ENCODE measurements around the gene MRPL21. TPM values are rescaled to one million over a fixed set of nuclear protein-coding genes. Genes with fewer than 3 reads are reported as not detected.

The MRPL21 gene
- total RNA-seq, 1 donor from 2014 or later = 32.9 TPM

- H3K36me3 ChIP-seq = peaks cover 50% of the 10 kb centered on the region
- no peaks in the 10 kb centered on the region for H3K27me3 ChIP-seq (ENCODE audit: low read depth)
- DNase-seq = no peak
- no peak for TF ChIP-seq CTCF (IDR thresholded peaks at IDR 0.05)
- H3K27ac ChIP-seq = no peak overlapping the region
- H3K4me3 ChIP-seq = no peak overlapping the region
- intact Hi-C loops (cut with DNase I) = no loop called here
- H3K9me3 ChIP-seq = no peaks in the 10 kb centered on the region
- no peaks in the 10 kb centered on the region for H3K4me1 ChIP-seq
- no peak for ATAC-seq
These were observed 37.2 kb upstream of the MRPL21 start for GRCh38 chr11:68940651-68941323.

GRCh38 chr11:68939583-68940555 lies 36.2 kb upstream of the MRPL21 start:
- intact Hi-C loops (cut with DNase I) = no loop called here
- H3K27me3 ChIP-seq (ENCODE audit: low read depth) = no peaks in the 10 kb centered on the region
- no peaks in the 10 kb centered on the region for H3K9me3 ChIP-seq
- no peak overlapping the region for H3K4me3 ChIP-seq
- peaks cover 59% of the 10 kb centered on the region for H3K36me3 ChIP-seq
- H3K27ac ChIP-seq = no peak overlapping the region
- no peak for ATAC-seq
- H3K4me1 ChIP-seq = no peaks in the 10 kb centered on the region
- TF ChIP-seq CTCF (IDR thresholded peaks at IDR 0.05) = no peak
- DNase-seq = no peak

- H3K9me3 ChIP-seq = no peaks in the 10 kb centered on the region
- H3K27me3 ChIP-seq (ENCODE audit: low read depth) = no peaks in the 10 kb centered on the region
- H3K27ac ChIP-seq = no peak overlapping the region
- ATAC-seq = no peak
- intact Hi-C loops (cut with DNase I) = no loop called here
- TF ChIP-seq CTCF (IDR thresholded peaks at IDR 0.05) = no peak
- no peaks in the 10 kb centered on the region for H3K4me1 ChIP-seq
- no peak overlapping the region for H3K4me3 ChIP-seq
- H3K36me3 ChIP-seq = peaks cover 68% of the 10 kb centered on the region
- no peak for DNase-seq
These were observed 35.4 kb upstream of the MRPL21 start for GRCh38 chr11:68938816-68939582.

- DNase-seq (no peak), ATAC-seq (no peak)
- Histone ChIP-seq H3K27ac (no peak overlapping the region), H3K36me3 (peaks cover 77% of the 10 kb centered on the region), H3K9me3 (no peaks in the 10 kb centered on the region), H3K4me1 (no peaks in the 10 kb centered on the region), H3K27me3 (ENCODE audit: low read depth) (no peaks in the 10 kb centered on the region), H3K4me3 (no peak overlapping the region)
- no peak for TF ChIP-seq CTCF (IDR thresholded peaks at IDR 0.05)
- intact Hi-C loops (cut with DNase I) = no loop called here
These were observed 34.5 kb upstream of the MRPL21 start for GRCh38 chr11:68938088-68938487.

All from lower lobe of right lung (tissue), 2 donors.